NCI-H2196 (cell line): ENCODE results near the gene CDC37.

Experiments used
- DNase-seq: peaks from one replicate; lab custom pipeline; 2025; ENCODE audit not compliant: unreplicated experiment; lab: John Stamatoyannopoulos, UW

Gene CDC37

DNA sequence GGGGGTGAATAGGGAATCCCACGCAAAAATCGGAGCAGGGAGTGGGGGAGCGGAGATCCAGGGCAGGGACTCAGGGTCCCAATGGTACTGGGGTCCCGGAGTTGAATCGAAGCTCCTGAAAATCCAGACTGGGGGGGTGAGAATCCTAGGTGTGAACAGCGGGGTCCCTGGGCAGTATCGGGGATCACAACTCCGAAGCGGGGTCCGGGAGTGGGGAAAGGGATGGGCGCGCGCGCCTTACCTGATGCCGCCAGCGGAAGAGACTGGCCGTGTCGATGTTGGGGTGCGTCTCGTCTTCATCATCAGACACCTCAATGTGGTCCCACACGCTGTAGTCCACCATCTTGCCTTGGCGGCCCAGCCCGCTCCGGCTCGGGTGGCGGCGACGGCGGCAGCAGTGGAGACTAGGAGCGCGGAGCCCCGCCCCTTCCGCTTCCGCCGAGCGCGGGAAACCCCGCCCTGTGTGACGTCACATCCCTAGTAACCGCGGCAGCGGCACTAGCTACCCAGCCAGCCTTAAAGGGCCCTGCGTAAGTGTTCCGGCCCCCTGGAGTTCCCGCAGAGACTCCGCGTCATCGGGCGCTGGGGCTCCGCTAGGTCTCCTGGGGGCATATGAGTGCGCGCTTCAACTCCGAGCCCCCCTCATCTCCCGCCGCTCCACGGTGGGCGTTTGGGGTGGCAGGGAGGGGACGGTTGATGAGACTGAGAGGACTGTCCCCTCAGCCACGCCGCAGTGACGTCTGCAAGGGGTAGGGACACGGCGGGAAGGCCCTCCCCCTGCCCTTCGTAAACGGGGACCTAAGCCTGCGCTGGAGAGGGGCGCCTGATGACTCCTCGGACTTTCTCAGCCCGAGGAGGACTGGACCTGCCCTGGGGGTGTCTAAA, at the start of gene CDC37:
CDC37 (minus strand) TSS at position 406 of the 885 bp plus-strand sequence; CDS start at position 343, 63 bp downstream.
- peak; percentile 98 for DNase-seq

DNA sequence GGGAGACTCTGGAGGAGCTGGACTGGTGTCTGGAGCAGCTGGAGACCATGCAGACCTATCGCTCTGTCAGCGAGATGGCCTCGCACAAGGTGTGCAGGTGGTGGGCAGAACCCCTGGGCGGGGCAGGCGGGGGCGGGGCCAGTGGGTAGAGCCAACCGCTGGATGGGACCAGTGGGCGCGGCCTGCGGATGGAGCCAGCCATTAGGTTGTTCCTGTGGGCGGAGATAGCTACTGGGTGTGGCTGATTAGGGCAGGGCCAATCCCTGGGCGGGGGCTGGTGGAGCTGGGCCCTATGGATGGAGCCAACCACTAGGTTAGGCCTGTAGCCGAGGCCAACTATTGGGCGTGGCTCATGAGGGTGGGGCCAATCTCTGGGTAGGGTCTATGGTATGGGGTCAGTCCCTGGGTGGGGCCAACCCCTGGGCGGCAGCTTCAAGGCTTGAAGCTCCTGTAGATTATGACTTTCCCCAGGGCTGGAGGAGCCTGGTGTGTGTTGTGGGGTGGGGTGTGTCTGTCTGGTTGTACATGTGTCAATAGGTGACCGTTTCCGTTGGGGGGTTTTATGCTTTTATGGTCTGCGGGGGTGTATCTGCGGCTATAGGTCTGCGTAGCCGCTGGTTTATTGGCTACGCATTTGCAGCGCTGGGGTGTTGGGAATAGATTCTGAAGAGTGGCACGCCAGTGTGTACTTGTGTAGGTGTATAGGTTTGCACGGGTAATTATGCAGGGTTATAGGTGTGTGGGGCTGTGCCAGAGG, 47.7 kb upstream of the CDC37 start:
- DNase-seq, result peak; percentile 45

GRCh38 chr19:10450191-10450852, 47.0 kb upstream of the CDC37 start:
- DNase-seq, result no peak

- no peak for DNase-seq
These were observed 45.7 kb upstream of the CDC37 start for GRCh38 chr19:10449037-10449436.

DNA sequence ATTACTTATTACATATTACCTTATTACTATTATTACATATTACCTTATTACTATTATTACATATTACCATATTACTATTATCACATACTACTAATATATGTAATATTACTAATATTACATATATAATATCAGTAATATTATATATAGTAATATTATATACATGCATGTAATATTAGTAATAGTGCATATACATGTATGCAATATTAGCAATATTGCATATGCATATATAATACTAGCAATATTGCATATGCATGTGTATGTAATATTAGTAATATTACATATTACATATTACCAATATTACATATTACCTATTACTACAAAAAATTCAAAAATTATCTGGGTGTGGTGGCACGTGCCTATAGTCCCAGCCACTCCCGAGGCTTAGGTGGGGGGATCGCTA, 39.4 kb upstream of the CDC37 start:
- DNase-seq, result no peak

GRCh38 chr19:10439588-10439987, 36.2 kb upstream of the CDC37 start:
- DNase-seq, result no peak

DNA sequence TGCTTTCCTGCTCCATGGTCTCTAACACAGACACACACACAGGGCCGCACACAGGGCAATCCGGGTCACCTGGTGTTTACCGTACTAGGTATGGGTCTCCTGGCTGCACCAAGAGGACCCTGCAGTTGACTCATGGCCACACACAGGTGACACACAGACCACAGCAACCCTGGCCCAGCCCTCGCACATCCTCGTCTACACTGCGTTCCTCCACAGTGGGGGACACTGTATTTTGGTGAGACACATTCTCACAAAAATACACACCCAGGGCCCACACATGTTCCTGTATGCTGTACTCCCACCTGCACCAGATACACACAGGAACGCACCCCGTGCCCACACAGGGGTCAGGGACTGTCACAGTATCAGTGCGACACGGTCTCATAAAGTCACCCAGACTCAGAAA, 29.8 kb upstream of the CDC37 start:
- no peak for DNase-seq

DNA sequence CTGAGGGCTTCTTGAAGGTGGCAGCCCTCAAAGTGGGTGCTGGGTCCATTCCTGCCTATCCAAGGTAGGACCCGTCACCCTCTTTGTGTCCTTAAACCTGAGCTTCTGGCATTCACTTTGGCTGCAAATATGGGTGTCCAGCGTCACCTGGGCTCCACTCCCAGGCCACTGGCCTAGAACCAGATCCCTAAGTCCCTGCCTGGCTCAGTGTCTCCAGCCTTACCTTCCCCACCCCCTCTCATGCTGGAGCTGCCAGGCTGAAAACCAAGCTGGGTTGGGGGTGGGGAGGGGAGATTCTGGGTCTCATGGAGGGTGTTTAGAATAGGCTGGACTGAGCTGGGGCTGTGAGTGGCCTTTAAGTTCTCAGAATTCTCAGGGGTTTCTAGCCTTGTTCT, 29.4 kb upstream of the CDC37 start:
- no peak for DNase-seq

DNA sequence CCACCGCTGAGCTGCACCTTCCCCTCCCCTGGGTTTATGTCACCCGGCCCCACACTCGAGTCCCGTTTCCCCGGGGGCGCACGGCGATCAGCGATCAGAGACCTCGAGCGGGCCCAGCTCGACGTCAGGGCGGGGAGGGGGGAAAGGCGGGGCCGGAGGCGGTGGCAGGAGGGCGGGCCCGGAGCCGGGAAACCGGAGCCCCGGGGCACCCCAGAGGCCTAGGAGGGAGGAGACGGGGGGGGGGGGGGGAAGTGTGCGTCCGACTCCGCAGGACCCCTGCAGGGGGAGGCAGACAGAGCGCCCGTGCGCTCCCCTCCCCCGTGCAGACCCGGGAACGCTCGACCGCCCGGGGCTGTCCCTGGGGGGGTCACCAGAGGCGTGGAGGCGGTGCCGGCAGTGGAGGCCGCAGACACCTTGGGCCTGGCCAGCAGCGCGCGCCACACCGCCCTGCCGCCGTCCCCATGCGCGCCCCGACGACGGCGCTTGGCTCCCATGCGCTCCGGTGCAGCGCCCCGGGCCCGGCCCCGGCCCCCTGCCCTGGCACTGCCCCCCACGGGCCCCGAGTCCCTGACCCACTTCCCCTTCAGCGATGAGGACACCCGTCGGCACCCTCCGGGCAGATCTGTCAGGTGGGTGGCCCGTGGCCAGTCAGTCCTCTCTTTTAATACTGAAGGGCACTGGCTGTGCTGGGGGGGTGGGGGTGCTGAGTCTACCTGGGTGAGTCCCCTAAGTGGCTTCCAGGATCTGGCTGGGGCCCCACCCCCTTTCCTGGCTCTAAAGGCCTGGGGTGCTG, 28.8 kb upstream of the CDC37 start:
- DNase-seq, result peak; percentile 52

DNA sequence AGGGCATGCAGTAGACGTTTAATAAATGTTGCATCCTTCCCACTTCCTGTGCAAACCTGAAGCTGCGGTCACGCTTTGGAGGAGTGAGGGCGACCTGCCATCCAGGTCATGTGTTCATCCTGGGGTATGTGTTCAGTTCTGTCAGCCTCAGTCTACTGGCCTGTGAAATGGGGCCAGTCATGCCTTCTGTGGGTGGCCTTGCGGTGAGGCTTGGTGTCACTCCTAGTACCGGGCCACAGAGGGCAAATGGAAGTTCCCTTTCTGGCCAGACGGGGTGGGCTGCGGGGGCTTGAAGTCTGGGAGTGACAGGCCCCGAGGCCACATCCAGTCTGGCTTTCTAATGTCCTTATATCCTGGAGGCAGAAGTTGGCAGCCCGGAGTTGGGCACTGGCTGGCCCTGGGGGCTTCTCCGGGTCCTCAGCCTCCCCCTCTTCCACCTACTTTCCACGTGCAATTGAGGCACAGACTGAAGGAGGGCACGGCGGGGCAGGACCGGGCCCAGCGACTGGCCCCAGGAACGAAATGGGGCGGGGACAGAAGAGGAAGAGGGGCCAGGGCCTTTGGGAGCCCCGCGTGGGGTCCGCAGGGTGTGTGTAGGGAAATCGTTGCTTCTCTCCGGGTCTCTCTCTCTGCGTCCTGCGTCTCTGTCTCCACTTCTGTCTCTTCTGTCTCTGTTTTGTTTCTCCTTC, 28.1 kb upstream of the CDC37 start:
- DNase-seq, result no peak

- no peak for DNase-seq
These were observed 27.3 kb upstream of the CDC37 start for GRCh38 chr19:10430505-10431253.

GRCh38 chr19:10428996-10429381, 25.6 kb upstream of the CDC37 start:
- DNase-seq, result no peak

GRCh38 chr19:10427169-10427568, 23.8 kb upstream of the CDC37 start:
- no peak for DNase-seq

- peak; percentile 77 for DNase-seq
These were observed 20.8 kb upstream of the CDC37 start for GRCh38 chr19:10424011-10424637.

- no peak for DNase-seq
These were observed 19.5 kb upstream of the CDC37 start for GRCh38 chr19:10422846-10423245.

DNA sequence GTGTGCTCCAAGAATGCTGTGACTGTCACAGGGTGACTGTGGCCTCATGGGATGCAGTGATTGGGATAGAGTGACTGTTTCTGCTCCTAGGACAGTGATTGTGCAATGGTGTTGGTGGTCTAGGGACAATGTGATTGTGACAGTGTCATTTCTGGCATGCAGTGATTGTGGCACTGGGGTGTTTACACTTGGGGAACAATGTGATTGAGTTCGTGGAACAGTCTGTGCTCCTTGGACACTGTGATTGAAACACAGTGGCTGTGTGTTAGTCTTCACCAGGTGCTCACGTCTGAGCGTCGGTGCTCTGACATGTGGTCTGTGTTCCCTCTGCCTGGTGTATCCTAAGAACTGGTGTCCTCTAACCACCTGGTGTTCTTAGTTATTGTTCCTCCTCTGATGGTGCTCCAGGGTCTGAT, 18.7 kb upstream of the CDC37 start:
- DNase-seq, result no peak

DNA sequence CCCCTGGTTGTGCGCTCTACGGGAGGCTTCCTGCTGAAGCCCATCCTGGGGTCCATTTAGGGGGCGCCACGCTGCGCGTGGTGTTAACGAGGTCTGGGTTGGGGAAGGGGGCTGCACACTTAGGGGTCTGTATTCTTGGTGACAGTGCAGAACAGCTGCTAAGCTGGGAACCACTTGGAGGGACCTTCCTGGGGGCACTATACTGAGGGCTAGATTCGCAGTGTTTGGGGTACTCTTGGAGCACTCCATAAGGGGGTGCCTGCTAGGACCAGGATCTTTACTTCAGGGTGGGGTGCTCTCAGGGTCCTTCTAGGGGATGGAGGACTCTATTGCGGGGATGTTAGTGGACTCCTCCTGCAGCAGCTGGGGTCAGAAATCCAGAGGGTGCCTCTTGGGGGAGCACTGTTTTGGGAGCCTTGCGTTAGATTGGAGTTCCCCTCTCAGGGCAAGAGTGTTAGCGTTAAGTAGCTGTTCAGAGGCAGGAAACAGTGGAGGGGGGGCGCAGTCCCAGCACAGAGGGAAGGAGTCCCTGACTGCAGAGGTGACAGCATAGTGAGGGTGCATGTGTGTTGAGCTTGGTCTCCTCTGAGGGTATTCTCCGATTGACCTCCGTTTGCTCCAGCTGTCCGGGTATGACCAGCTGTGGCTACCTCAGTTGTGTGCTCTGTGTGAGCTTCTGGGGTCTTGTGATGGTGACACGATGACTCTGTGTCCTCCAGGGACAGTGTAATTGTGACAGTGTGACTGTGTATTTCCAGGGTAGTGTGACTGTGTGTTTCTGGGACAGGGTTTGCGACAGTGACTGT, 18.1 kb upstream of the CDC37 start:
- no peak for DNase-seq
